CD4-positive, alpha-beta T cell (primary cell): ENCODE measurements around the gene SPANXD. TPM values are rescaled to one million over a fixed set of nuclear protein-coding genes. Genes with fewer than 3 reads are reported as not detected.
"Not testable (repeated sequence)": the region's sequence is repeated elsewhere in the genome, so short reads cannot be mapped to it uniquely, and the experiment has no call there.

Experiments used
- ATAC-seq: fragments of 200-7000 bp; cut with Tn5 transposase; one replicate; pipeline ENCODE4 v1.10.0; 2022; ENCODE audit warnings: mild to moderate bottlenecking; ENCODE audit not compliant: poor library complexity
- CTCF ChIA-PET: fragments of 350-600 bp; sonication (Branson Sonifier 250); formaldehyde crosslinking; loops from one replicate; lab custom pipeline; 2021; ENCODE audit warnings: antibody characterized with exemption, inconsistent platforms; lab: Charles Lee
- POLR2A ChIA-PET: fragments of 350-600 bp; sonication (Branson Sonifier 250); formaldehyde crosslinking; loops from one replicate; lab custom pipeline; 2021; ENCODE audit warnings: antibody characterized with exemption, inconsistent platforms; lab: Charles Lee
- DNase-seq, 14 experiments: peaks; one replicate each; pipeline ENCODE4 v3.0.0-alpha.2; 2013 to 2020; ENCODE audit warnings: mixed read lengths in 2 of 14
- H3K27ac ChIP-seq, 2 donors: one replicate each; pipeline versions ENCODE4 v1.5.1 to v1.7.0; 2013; ENCODE audit warnings: low read length in 2 of 2, low read depth in 1 of 2, mild to moderate bottlenecking in 1 of 2
- H3K27me3 ChIP-seq, 2 experiments: 1 replicate in 1 of 2; 2 replicates in 1 of 2; pipeline versions ENCODE4 v1.6.1 to v1.7.0; 2013; ENCODE audit warnings: low read length in 2 of 2, control low read depth in 1 of 2, mild to moderate bottlenecking in 1 of 2, moderate library complexity in 1 of 2; ENCODE audit not compliant: insufficient read depth in 2 of 2, control insufficient read depth in 1 of 2
- H3K36me3 ChIP-seq: one replicate; pipeline ENCODE4 v1.6.1; 2013; ENCODE audit warnings: low read length, control low read depth; ENCODE audit not compliant: insufficient read depth
- H3K4me1 ChIP-seq: one replicate; pipeline ENCODE4 v1.6.1; 2013; ENCODE audit warnings: low read length, control low read depth; ENCODE audit not compliant: insufficient read depth
- H3K4me3 ChIP-seq: one replicate; pipeline ENCODE4 v1.5.1; 2013; ENCODE audit warnings: mild to moderate bottlenecking, low read length, moderate library complexity
- H3K9me3 ChIP-seq, 2 experiments: 1 replicate in 1 of 2; 2 replicates in 1 of 2; pipeline versions ENCODE4 v1.6.1 to v1.7.0; 2013; ENCODE audit warnings: low read length in 2 of 2, mild to moderate bottlenecking in 2 of 2, control low read depth in 1 of 2, moderate library complexity in 1 of 2; ENCODE audit not compliant: control insufficient read depth in 1 of 2, insufficient read depth in 1 of 2
- H3K27ac Mint-ChIP-seq: one replicate; pipeline ENCODE4 v1.8.0; 2020; ENCODE audit warnings: mixed read lengths
- H3K27me3 Mint-ChIP-seq: one replicate; pipeline ENCODE4 v1.8.0; 2021; ENCODE audit warnings: mixed read lengths
- H3K36me3 Mint-ChIP-seq: one replicate; pipeline ENCODE4 v1.8.0; 2021; ENCODE audit warnings: low read depth, mixed read lengths
- H3K4me1 Mint-ChIP-seq: one replicate; pipeline ENCODE4 v1.8.0; 2021; ENCODE audit warnings: low read depth, mixed read lengths
- H3K4me3 Mint-ChIP-seq: one replicate; pipeline ENCODE4 v1.8.0; 2020; ENCODE audit warnings: mild to moderate bottlenecking, mixed read lengths
- H3K9me3 Mint-ChIP-seq: one replicate; pipeline ENCODE4 v1.8.0; 2020; ENCODE audit warnings: mixed read lengths
- intact Hi-C, 2 experiments: fragments of 100-400 bp; cut with DNase I in 1 of 2; cut with micrococcal nuclease in 1 of 2; formaldehyde crosslinking; loops; one replicate each; pipeline versions ENCODE4 v1.15.1 to v1.9.0; 2023 to 2025; cut with DNase I, micrococcal nuclease
- polyA plus RNA-seq, 2 donors: library from polyadenylated mRNA; unstranded; fragments of 120-200 nt; gene quantifications; one replicate each; pipeline ENCODE4 v1.2.1, GENCODE V29; 2013
- total RNA-seq, 174 experiments: library from RNA in 2 of 174; stranded (reverse) in 2 of 174; gene quantifications; one replicate each; pipeline ENCODE4 v1.2.3 and lab custom pipeline; 2021 to 2026
- TF ChIP-seq, protein P1 (sequence below): fragments of 200-600 bp; IDR thresholded peaks from one replicate; pipeline ENCODE4 v1.8.0; 2022; ENCODE audit warnings: antibody characterized with exemption, mild to moderate bottlenecking

SPANXD gene, protein sequence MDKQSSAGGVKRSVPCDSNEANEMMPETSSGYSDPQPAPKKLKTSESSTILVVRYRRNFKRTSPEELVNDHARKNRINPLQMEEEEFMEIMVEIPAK
- total RNA-seq (not detected), total RNA-seq (lab: John Stamatoyannopoulos, UW) (0 reads per million in 172 experiments)
- not detected for polyA plus RNA-seq (2013, experiment 1 of 2)
- not detected for polyA plus RNA-seq (2013, experiment 2 of 2)

DNA sequence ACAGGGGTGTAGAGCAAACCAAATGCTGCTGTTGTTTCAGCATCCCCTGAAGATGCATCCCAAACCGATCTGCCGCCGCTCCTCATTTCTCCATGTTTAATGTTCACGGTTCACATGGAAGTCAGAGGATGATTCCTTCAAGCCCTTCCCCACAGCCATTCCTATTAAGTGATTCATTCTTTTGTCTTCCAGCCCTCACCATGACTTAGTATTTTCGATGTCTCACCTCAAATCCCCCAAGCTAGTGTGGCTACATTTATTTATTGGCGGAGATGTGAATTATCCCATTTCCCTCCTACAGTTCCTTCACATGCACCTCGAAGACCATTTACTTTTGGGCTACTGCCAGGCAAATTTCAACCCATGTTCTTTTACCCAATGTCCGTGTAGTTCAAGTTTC is at the start of gene SPANXD:
Gene SPANXD (minus strand): TSS at position 101 of the 400 bp plus-strand sequence. CDS start 334 bp downstream, outside the sequence.
- H3K27ac ChIP-seq, H3K4me1 Mint-ChIP-seq, H3K27me3 Mint-ChIP-seq, POLR2A ChIA-PET, H3K36me3 ChIP-seq, intact Hi-C loops, ATAC-seq, H3K4me1 ChIP-seq, DNase-seq, H3K9me3 ChIP-seq, H3K27me3 ChIP-seq, H3K36me3 Mint-ChIP-seq, H3K27ac Mint-ChIP-seq, CTCF ChIA-PET, H3K4me3 Mint-ChIP-seq, H3K9me3 Mint-ChIP-seq, H3K4me3 ChIP-seq: not testable (repeated sequence)

DNA sequence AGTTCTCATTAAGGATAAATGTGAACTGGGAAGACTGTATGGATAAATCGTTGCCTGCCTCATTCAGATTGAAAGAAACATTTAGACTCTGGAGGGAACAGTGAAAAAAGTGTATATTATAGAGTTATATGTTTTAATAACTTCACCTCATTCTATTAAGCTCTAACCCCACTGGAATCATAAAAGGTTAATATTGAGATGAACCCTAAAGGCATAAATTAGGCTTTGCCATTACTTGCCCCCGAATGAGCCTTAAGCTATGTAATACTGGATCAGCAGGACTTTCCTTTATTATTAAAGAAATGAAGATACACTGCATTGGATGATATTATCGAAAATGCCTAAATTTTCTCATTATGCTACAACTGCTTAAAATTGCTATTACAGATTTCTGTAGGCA is 44.1 kb upstream of the SPANXD start:
- Mint-ChIP-seq H3K27me3 (no peaks in the 10 kb centered on the region), H3K9me3 (peaks cover 4% of the 10 kb centered on the region), H3K36me3 (no peaks in the 10 kb centered on the region), H3K4me1 (no peaks in the 10 kb centered on the region), H3K4me3 (no peak overlapping the region), H3K27ac (no peak overlapping the region)
- DNase-seq (no peak), ATAC-seq (no peak)
- H3K4me3 ChIP-seq: no peak overlapping the region
- ChIA-PET CTCF (no interaction called here), POLR2A (no interaction called here)
- H3K27ac ChIP-seq: no peak overlapping the region
- no peaks in the 10 kb centered on the region for H3K36me3 ChIP-seq
- H3K4me1 ChIP-seq: no peaks in the 10 kb centered on the region
- TF ChIP-seq, protein P1, sequence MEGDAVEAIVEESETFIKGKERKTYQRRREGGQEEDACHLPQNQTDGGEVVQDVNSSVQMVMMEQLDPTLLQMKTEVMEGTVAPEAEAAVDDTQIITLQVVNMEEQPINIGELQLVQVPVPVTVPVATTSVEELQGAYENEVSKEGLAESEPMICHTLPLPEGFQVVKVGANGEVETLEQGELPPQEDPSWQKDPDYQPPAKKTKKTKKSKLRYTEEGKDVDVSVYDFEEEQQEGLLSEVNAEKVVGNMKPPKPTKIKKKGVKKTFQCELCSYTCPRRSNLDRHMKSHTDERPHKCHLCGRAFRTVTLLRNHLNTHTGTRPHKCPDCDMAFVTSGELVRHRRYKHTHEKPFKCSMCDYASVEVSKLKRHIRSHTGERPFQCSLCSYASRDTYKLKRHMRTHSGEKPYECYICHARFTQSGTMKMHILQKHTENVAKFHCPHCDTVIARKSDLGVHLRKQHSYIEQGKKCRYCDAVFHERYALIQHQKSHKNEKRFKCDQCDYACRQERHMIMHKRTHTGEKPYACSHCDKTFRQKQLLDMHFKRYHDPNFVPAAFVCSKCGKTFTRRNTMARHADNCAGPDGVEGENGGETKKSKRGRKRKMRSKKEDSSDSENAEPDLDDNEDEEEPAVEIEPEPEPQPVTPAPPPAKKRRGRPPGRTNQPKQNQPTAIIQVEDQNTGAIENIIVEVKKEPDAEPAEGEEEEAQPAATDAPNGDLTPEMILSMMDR: no peak
- H3K9me3 ChIP-seq: no peaks in the 10 kb centered on the region
- intact Hi-C loops: no loop called here
- H3K27me3 ChIP-seq: no peaks in the 10 kb centered on the region

GRCh38 chrX:141736656-141737055 is 38.1 kb upstream of the SPANXD start:
- H3K27ac Mint-ChIP-seq: no peak overlapping the region
- CTCF ChIA-PET: no interaction called here
- no peak overlapping the region for H3K4me3 Mint-ChIP-seq

More at GRCh38 chrX:141736656-141737055, 38.1 kb upstream of the SPANXD start:
- no peak for DNase-seq
- Histone ChIP-seq H3K4me1 (no peaks in the 10 kb centered on the region), H3K9me3 (no peaks in the 10 kb centered on the region), H3K27me3 (no peaks in the 10 kb centered on the region), H3K27ac (no peak overlapping the region), H3K4me3 (no peak overlapping the region), H3K36me3 (no peaks in the 10 kb centered on the region)
- TF ChIP-seq, protein P1: no peak
- peaks cover 5% of the 10 kb centered on the region for H3K9me3 Mint-ChIP-seq
- no peaks in the 10 kb centered on the region for H3K4me1 Mint-ChIP-seq
- POLR2A ChIA-PET: no interaction called here
- no peak for ATAC-seq
- H3K36me3 Mint-ChIP-seq: no peaks in the 10 kb centered on the region
- no peaks in the 10 kb centered on the region for H3K27me3 Mint-ChIP-seq
- intact Hi-C loops: no loop called here
